ENCODE data around the gene ALDH1A3.
A peak's percentile ranks its signal among the peaks of the same experiment; 100 is the strongest.

The ALDH1A3 gene

GRCh38 chr15:100902436-100903167 lies 23.0 kb downstream of the ALDH1A3 start:
- peak; percentile 72 for DNase-seq

- no peak for DNase-seq
Observed at GRCh38 chr15:100903168-100903554, 23.5 kb downstream of the ALDH1A3 start.

- no peak for DNase-seq
Observed at GRCh38 chr15:100905850-100906249, 26.2 kb downstream of the ALDH1A3 start.

GRCh38 chr15:100908466-100908865 lies 28.8 kb downstream of the ALDH1A3 start:
- no peak for DNase-seq

- no peak for DNase-seq
Observed at GRCh38 chr15:100909565-100909964, 29.9 kb downstream of the ALDH1A3 start.

GRCh38 chr15:100909989-100910955 lies 30.6 kb downstream of the ALDH1A3 start:
- no peak for DNase-seq

GRCh38 chr15:100911086-100911485 lies 31.5 kb downstream of the ALDH1A3 start:
- no peak for DNase-seq

- DNase-seq: no peak
Observed at GRCh38 chr15:100913961-100914360, 34.3 kb downstream of the ALDH1A3 start.

- no peak for DNase-seq
Observed at GRCh38 chr15:100914876-100915275, 35.2 kb downstream of the ALDH1A3 start.

GRCh38 chr15:100918034-100918689 lies 38.5 kb downstream of the ALDH1A3 start:
- DNase-seq: peak; percentile 86

GRCh38 chr15:100918690-100919480 lies 39.3 kb downstream of the ALDH1A3 start, which contains the start of gene LRRK1:
Gene LRRK1 (plus strand): TSS chr15:100919357. CDS start chr15:100924633, 5,276 bp downstream.
- DNase-seq: peak; percentile 36

- peak; percentile 44 for DNase-seq
Observed at GRCh38 chr15:100919481-100920405, 40.1 kb downstream of the ALDH1A3 start.

GRCh38 chr15:100920516-100921135 lies 41.0 kb downstream of the ALDH1A3 start:
- no peak for DNase-seq

GRCh38 chr15:100922192-100923040 lies 42.8 kb downstream of the ALDH1A3 start:
- DNase-seq: no peak

- DNase-seq: no peak
Observed at GRCh38 chr15:100923076-100923475, 43.4 kb downstream of the ALDH1A3 start.

- no peak for DNase-seq
Observed at GRCh38 chr15:100923902-100924301, 44.3 kb downstream of the ALDH1A3 start.

- DNase-seq: no peak
Observed at GRCh38 chr15:100924436-100924835, 44.8 kb downstream of the ALDH1A3 start.

GRCh38 chr15:100925480-100925879 lies 45.8 kb downstream of the ALDH1A3 start:
- DNase-seq: no peak

- DNase-seq: no peak
Observed at GRCh38 chr15:100926258-100926657, 46.6 kb downstream of the ALDH1A3 start.

Data from NCI-H2171 (cell line).